ENCODE measurements around the gene TANC1.
"Not testable (repeated sequence)": the region's sequence is repeated elsewhere in the genome, so short reads cannot be mapped to it uniquely, and the experiment has no call there.

The TANC1 gene

DNA sequence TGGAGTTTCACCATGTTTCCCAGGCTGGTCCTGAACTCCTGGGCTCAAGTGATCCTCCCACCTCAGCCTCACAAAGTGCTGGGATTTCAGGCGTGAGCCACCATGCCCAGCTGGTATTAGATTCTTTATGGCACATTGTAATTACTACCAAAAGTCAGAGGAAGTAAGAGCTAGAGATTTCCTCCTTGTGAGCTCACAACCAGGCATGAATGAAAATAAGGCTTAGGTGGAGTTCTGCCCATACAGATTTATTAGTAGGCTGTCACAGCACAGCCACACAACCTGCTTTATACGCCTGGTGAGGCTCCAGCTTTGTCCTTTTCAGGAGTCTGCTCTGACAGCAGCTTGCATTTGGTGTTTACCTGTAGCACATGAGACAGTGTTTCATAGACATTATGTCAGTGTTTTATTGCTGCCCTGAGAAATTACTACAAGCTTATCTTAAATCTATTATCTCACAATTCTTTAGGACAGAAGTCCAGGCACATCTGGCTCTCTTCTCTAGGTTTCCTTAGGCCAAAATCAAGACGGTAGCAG is 156.6 kb downstream of the TANC1 start:
- no peak for DNase-seq

DNA sequence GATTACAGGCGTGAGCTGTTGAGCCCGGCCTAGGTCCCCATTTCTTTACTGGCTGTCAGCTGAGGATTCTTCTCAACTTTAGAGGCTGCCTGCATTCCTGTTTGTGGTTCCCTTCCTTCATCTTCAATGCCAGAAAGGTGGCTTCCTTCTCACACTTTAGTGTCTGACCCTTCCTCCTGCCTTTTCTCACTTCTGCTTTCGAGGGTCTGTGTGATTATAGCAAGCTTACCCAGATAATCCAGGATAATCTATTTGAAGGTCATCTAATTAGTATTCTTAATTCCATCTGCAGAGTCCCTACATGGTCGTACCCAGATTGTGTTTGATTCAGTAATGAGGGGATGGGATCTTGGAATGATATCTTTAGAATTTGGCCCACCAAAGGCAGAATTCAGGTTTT is 157.4 kb downstream of the TANC1 start:
- DNase-seq, result no peak

DNA sequence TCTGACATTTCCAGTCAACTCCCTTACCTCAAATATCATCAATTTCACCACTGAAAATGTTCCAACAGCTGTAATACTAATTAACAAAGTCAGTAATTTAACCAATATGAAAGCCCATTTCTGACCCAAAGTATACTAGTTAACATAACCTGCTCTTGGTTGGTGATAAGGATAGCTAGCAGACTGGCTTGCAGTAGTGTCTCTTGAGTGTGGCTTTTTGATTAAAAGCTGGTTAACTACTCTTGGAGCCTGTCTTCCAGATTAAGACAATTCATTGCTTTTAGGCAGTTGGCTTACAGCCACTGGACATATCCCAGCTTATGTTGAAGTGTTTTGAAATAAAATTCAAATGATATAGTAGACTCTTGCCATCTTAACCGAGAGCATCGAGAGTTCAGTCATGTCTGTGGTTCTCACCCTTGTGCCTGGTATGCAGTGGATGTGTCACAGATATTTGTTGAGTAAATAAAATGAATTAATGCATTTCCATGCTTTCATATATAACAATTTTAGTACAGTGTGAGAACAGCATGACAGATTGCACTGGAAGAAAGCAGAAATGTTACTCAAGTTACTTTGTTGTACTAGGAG is 158.1 kb downstream of the TANC1 start:
- no peak for DNase-seq

DNA sequence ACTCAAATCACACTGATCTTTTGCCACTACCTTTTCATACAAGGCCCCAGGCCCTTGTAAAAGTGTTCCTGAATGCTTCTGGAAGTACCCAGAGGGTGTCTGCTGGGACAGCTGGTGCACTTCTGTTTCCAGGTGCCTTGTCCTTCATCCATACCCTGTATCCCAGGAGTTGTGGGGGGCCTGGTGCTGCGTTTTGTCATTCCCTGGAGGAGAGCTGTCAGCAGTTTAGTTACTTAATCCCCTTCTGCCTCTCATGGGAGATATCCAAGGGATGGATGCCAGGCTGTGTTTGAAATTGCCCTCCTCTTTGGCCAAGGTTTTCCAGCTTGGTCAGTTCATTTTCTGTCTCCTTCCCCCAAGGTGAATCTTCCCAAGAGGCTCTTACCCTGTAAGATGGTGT is 159.8 kb downstream of the TANC1 start:
- DNase-seq, result no peak

DNA sequence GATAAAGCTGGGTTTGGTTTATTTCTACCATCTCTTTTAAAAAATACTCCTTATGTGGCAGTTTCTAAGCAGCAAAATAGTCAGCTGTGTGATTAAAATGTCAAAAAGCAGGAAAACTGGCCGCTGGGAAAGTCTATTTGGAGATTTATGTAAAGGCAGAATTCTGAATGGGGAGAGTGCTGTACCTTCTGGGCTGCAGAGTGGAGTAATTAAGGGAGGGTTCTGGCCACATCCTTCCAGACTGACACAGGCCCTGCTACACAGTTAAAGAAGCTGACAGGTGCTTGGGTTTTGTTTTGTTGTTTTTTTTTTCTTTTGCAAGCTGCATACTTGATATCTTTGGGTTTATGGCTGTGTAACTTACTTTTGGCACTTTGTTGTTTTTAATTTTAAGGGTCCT is 160.8 kb downstream of the TANC1 start:
- DNase-seq, result no peak

DNA sequence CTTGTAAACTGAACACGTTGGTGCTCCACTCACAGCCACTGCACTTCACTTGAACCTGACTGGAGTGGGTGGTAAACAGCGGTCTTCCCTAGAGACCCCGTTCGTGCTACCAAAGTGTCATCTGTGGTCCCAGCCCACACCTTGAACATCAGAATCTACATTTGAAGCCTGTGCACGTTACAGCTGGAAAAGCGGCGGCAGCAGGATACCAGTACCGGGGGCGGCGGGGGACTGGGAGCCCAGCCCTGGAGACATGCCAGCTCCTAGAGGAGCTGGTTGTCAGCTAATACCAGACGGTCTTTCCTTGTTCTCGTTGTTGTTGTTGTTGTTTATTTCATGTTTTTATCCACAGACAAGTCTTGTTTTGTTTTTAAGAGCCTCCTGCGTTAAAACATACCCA is 161.4 kb downstream of the TANC1 start:
- no peak for DNase-seq

DNA sequence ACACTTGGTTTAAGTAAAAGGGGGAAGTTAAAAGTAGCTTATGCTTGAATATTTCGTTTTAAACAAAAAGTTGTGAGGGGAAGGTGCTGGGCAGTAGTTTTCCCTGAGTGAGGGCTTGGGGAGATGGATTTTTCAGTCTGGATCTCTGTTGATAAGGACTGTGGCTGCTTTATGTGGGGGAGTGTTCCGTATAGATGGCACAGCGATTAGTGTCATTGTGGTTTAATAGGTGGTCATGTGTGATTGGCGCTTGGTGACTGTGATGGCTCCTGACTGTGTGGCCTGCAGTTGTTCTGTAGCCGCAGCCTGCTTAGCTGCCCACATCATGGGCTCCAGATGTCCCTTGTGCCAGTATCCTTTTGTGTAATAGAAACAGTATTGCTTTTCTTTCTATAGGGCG is 161.9 kb downstream of the TANC1 start:
- DNase-seq, result no peak

DNA sequence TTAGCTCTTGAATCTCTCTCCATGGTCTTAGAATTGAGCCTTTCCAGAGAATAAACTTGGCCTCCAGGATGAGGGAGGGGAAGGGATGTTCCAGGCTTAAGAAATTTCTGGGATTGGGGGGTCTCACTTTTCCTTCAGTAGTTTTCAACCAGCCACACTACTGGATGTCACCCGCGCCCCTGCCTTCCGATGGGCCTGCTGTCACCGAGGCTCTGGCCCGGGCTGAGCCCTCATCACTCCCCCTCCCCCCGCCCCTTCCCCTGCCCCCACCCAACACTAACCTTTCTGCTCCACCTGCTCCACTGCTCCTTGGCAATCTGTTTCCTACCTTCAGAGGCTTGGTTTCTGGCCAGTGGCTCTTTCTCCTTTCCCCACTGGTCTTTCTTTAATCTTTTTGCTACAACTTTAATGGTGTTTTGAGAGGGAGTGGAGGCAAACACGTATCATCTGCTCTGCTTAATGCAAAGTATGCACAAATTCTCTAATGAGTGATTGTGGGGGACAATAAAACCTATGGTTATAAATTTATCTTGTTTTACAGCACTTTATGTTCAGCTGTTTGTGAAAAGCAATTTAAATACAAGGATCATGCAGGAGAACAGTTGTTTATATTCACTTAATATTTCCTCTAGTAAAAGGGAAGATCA is 162.9 kb downstream of the TANC1 start:
- DNase-seq, result no peak

DNA sequence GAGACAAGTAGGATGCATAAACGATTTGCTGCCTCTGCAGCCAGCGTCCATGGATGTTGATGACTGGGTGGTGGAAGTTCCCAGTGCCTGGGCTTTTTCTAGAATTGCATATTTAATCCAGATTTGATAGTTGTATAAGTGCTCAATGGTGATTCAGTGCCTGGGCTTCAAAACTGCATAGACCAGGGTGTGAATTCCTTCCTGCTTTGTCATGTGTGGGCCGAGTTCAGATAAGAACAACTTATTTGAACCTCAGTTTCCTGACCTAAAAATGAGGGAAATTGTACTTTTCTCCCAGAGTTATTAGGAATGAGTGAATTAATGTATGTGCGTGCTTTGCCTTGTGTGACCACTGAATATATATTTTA is 163.5 kb downstream of the TANC1 start:
- DNase-seq, result no peak

DNA sequence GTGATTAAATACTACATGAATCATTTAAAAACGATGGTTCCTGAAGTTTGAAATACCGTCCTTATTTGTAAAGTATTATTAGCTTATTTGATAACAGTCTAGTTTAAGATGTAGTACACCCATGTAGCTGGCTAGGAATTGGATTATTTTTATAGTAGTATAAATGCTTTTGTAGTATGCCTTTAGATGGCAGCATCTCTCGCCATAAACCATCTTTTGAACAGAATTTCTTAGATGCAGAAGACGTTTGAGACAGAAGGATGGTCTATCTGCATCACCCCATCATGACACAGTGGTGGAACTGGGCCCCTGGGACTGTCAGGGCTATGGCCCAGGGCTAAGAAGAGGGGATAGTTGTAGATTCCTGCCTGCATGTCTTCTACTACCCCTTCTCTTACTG is 165.4 kb downstream of the TANC1 start:
- no peak for DNase-seq

DNA sequence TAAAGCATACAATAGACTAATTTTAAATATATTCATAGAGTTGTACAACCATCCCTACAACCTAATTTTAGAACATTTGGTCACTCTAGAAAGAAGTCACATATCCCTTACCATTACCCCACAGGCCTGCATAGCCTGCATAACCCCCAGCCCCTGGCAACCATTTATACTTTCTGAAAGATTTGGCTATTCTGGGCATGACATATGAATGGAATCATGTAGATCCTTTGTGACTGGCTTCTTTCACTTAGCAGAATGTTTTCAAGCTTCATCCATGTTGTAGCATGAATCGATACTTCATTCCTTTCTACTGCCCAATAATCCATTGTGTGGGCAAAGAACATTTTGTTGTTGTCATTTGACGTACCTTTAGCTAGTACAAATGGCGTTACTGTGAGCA is 166.5 kb downstream of the TANC1 start:
- DNase-seq, result no peak

DNA sequence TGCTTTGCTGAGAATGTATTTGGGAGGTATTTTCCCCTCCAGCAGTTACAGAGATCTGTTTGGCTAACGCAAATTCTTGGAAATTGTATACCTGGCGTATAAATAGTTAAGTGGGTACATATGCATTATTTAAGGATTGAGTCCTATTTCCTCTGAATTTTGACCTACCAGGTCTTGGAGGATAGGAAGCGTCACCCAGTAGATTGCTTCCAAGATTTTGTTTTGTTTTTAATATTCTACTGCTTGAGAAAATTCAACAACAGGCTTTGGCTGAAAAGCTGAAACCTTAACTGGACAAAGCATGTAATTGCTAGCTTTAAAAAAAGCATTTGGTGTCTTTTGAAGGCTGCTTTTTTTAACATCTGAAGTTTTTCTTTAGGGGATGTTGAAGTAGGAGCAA is 168.0 kb downstream of the TANC1 start:
- no peak for DNase-seq

DNA sequence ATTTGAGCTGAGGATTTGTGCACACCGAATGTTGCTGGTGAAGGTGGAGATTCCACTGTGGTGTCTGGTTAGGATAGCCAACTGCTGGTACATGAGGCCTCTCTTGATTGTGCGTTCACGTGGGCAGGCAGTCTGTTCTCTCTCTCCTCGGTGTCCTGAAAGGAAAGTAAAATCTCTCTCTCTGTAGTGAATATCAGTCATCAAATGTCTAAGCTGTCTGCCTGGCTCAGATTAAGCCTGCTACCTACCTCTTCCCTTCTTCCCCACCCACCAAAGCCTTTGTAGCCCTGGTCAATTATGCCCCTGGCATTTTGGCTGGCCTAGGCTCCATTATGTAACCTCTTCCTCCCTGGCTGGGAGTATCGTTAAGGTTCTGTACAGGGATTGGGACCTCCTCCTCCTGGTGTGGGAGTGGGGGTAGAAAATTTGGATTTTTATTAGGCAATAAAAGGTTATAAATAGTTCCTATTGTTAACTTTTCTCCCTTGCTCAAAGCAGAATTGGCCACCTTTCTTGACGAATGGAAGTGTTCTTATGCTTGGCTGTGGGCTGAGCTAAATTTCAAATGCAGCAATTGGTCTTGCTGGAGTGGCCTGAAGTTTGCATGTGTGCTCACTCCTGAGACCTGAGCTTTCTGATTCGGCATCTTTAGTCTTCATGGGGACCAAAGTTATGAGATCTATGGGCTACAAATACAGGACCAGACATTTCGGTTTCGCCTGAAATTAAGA is 169.2 kb downstream of the TANC1 start:
- DNase-seq, result no peak

DNA sequence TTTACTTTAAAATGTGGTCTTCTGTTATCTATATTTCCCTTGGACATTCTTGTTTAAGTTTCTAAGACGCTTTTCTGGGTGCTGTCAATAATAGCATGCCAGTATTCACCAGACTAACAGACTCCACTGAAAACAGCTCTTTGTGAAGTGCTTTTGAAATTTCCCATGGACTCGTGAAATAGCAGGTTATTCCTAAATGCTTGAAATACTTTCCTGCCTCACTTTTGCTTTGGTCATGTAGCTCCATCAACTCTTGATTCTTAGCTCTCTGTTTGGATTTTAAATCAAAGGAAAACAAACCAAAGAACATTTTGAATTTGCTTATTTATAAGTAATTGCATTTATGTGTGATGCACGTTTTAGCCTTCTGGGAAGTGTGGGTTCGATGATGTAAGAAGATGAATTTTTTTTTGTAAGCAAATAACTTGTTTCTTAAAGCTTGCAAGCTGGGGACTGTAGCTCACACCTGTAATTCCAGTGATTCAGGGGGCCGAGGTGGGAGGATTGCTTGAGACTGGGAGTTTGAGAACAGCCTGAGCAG is 170.3 kb downstream of the TANC1 start:
- no peak for DNase-seq

DNA sequence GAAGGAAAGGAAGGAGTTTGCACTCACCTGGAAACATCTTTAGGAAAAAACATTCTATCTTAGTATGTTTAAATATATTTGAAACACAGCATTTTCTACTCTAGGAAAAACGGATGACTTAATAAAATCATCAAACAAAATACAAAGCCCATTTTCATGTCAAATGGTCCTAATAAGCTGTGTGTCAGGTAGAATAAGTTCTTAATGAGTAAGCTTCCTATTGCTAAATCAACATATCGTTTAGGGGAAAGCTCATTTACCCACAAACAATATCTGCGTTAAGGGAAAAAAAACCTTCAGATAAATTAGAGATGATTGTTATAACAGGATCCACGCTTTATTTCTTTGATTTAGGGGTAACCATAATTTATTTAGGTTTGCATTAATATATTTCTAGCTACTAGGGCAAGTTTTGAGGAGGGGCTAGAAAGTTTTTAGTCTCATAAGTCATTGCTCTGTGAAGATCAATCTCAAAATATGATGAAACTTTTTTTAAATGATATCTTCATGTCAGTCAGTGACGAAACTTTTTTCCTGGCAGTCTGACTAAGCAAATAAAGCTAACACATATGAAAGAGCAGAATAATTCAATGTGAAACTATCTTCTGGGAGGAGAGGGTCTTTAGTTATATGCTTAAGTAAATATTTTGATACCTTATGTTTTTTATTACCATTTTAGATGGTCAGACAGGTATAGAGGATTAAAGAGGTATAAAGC is 170.9 kb downstream of the TANC1 start:
- DNase-seq, result no peak

DNA sequence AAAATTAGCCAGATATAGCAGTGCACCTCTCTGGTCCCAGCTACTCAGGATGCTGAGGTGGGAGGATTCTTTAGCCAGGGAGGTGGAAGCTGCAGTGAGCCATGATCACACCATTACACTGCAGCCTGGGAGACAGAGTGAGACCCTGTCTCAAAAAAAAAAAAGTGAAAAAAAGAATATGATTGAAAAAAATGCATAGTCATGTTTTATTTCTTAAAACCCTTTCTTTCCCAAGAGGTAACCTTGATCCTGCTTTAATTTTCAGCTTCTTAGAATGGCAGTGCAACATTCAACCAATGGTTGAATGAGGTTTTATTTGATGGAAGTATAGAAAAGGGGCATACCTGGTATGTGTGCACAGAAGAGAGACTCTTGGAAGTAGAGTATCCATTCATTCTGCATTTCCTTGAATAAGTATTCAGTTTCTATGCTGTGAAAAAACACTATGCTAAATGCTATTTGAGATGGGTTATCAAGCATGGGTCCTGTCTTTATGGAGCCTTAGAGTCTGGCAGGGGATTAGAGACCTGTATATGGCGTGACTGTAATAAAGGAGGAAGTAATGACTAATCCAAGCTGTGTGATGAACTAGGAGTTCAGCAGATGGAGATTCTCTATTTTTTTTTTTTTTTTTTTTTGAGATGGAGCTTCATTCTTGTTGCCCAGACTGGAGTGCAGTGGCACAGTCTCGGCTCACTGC is 171.8 kb downstream of the TANC1 start:
- DNase-seq, result no peak

DNA sequence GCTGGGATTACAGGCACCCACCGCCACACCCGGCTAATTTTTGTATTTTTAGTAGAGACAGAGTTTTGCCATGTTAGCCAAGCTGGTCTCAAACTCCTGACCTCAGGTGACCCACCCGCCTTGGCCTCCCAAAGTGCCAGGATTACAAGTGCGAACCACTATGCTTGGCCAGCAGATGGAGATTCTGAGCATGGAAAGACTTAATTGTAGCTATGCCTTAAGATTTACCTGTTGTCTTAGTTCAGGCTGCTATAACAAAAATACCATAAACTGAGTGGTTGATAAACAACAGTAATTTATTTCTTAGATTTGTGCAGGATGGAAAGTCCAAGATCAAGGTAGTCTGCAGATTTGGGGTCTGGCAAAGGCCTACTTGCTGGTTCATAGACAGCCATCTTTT is 172.4 kb downstream of the TANC1 start:
- DNase-seq, result not testable (repeated sequence)

DNA sequence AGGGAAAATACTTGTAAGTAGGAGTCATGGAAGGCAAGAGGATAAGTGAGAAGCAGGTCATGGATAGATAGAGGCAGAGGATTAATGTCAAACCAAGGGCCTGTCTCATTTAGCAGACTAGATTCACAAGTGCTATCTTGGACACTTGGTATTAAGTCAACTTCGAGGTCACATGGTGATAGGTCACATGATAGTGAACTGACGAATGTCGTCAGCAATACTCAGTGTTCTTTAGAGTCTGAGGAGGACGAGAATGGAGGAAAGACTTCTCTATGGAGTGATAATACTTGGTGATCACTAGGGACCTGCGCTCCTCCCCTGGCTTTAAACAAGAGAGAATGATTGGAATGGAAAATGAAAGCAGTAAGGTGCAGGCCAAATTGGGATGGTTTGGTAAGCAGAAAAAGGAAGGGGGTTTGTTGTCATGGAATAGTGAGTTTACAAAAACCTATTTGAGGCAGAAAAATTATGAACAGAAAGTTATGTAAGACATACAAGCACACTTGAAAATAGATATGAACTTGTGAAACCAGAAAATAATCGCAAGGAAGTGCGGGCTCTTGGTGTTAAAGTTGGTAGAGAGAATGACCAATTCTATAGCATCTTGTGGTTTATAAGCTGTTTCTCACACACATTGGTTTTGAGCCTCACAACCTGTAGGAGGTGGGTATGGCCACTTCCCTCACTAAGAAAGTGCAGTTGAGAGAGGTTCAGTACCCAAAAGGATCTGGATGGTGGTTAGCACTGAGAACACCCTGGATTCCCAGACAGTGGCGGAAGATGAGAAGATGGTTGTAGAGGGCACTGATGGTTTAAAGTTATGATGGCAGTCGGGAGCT is 176.6 kb downstream of the TANC1 start:
- no peak for DNase-seq

DNA sequence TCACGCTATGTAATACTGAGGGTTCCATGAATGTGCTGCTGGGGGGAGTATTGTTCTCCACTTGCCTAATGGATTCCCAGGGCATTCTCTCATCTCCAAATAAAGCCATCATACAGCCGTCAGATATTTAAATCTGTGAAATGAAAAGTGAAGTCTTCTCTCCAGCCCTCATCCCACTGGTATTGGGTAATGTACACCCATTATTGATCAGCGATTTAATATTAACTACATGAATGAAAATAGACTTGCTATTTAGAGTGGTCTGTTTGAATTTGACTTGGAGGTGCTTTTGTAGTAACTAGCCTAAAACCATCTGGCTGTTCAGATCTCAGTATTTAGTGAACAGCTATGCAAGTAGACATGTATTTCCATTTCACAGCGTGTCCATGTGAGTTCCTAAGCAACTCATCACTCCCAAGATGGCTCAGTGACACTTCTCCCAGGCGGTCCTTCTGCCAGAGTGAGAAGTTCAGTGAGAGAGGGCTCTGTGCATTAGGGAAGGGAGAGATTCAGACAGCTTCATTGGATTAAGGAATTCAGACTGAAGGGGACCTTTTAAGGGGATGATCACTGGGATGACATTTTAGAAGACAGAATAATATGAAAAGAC is 177.4 kb downstream of the TANC1 start:
- DNase-seq, result no peak

DNA sequence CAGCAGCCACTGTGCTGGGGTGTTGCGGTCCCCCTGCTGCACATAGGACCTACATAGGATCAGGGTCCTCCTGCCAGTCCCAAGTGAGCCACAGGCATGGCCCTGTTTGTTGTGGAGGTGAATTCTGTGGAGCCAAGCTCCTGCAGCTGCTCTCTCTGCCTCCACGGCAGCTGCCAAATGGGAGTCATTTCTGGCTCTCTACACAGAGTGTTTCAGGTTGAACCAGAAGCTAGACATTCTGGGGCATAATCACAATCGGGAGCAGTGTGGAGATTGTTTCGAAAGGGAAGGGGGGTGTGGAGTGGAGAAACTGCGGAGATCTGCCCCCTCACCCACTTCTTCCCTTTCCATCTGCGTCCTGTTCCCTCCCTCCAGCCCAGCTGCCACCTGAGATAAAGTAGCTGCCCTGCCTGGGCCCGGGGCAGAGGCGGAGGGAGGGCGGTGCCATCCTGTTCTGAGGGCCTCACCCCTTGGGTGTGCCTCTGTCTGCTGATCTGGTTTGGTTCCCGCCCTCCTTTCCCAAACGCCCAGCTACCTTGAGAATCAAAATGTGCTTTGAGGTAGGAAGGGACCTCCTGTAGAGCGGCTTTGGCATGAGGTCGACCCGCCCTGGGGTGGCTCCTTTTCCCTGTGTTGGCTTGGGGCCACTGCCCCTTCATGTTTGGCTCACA is 178.7 kb downstream of the TANC1 start:
- DNase-seq, result no peak

DNA sequence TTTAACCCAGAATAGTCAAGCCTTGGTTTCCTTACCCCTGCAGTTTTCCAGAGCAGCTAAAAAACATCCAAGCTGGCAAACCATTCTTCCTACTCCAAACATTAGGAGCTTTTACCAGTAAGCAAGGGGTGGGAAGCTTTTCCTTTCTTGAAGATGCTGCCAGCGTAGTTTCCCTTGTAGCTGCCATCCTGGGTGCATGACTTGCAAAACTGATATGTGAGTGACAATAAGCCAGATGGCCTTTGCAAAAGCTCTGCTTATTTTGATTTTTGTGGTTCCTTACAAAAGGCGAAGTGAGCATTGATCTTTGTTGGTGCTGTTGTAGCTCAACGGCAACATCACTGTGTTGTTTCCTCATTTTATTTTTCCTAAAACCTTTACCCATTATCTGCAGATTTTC is 179.2 kb downstream of the TANC1 start:
- DNase-seq, result no peak

Data from effector CD8-positive, alpha-beta T cell (primary cell).